IMR-90 (cell line): ENCODE data around the gene EFS.

ENCODE experiments used
- CTCF ChIP-seq: conservative IDR thresholded peaks from 2 replicates; pipeline ENCODE4 v1.5.1; 2012; ENCODE audit warnings: mild to moderate bottlenecking, low read depth, low read length, improper control_type of control experiment
- ELK1 ChIP-seq: fragments of 150-350 bp; IDR thresholded peaks from 2 replicates; pipeline ENCODE4 v1.6.1; 2016; ENCODE audit warnings: low read depth, mild to moderate bottlenecking, low read length, moderate library complexity, borderline replicate concordance
- POLR2A ChIP-seq: IDR thresholded peaks from 2 replicates; pipeline ENCODE4 v1.6.1; 2012; ENCODE audit warnings: mild to moderate bottlenecking, low read depth, low read length

DNA sequence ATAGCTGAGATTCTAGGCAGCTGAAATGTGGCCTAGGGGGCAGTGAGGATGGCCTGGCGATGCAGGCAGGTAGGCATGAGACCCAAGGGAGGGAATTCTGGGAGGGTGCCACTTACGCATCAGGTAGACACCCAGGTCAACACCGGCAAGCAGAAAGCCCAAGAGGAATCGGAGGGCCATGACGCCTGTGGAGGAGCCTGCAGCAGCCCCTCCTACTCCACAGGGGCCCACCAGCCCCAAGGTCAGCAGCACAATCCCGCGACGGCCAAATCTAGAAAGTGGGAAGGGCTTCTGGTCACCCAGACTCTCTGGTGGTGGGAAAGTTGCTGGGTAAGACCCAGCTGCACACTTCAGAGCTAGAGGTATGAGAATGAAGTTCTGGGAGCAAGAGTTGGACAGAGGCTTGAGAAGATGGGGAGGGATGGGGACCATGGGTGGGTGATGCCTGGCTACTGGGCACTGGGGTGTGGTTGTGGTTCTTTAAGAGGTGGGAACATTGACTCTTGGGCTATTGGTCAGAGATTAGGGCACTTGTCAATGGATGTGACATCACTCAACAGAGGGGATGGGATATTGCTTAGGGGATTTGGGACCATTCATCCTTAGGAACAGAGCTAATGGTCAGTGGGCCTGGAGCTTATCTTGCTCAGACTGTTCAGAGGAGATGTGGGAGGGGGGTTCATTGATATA, 15.7 kb downstream of the EFS start:
- no peak for TF ChIP-seq POLR2A
- no peak for TF ChIP-seq CTCF
- no peak for TF ChIP-seq ELK1
